ENCODE data around the gene PWP2. TPM values are rescaled to one million over a fixed set of nuclear protein-coding genes. Genes with fewer than 3 reads are reported as not detected.
"Not testable (repeated sequence)": the region's sequence is repeated elsewhere in the genome, so short reads cannot be mapped to it uniquely, and the experiment has no call there.

The PWP2 gene
- total RNA-seq, 1 experiment from 2014 or later, result 10.1 TPM

GRCh38 chr21:44163167-44163653 lies 56.0 kb downstream of the PWP2 start:
- DNase-seq (ENCODE audit: low spot score); H3K4me3 ChIP-seq (ENCODE audit: low read depth, low read length, poor library complexity, severe bottlenecking); BruUV-seq (replicated peaks); POLR2A ChIA-PET (ENCODE audit: low non-redundant PET); H3K9me3 ChIP-seq (ENCODE audit: low read depth, low read length, poor library complexity, severe bottlenecking); CTCF ChIA-PET; H3K27me3 ChIP-seq (replicated peaks; ENCODE audit: insufficient read depth, low read depth, low read length, poor library complexity); H3K36me3 ChIP-seq (ENCODE audit: insufficient read depth, low read length, poor library complexity, severe bottlenecking); H3K27ac ChIP-seq (ENCODE audit: low read depth, low read length, poor library complexity, severe bottlenecking); H3K4me1 ChIP-seq (ENCODE audit: insufficient read depth, low read length, poor library complexity, severe bottlenecking); intact Hi-C loops (cut with micrococcal nuclease; ENCODE audit: unreplicated experiment): not testable (repeated sequence)

DNA sequence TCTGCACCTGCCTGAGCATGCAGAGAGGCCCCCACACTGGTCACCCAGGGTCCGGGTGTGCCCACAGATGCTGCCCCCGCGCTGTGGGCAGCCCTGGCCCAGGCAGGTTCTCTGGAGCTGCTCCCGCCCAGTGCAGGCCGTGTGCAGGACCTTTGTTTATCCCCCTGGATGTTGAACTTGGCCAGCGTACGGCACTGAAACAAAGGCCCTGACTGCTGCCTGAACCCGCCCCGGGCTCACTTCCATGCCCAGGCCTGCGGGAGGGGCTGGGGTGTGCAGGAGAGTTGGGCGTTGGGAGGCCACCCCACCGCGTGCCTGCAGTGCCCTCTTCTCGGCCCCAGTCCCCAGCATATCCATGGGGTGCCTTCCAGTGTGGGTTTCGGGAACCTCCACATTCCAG lies 58.7 kb downstream of the PWP2 start:
- H3K4me1 ChIP-seq (ENCODE audit: insufficient read depth, low read length, poor library complexity, severe bottlenecking); H3K27me3 ChIP-seq (replicated peaks; ENCODE audit: insufficient read depth, low read depth, low read length, poor library complexity); H3K9me3 ChIP-seq (ENCODE audit: low read depth, low read length, poor library complexity, severe bottlenecking); POLR2A ChIA-PET (ENCODE audit: low non-redundant PET); CTCF ChIA-PET; DNase-seq (ENCODE audit: low spot score); intact Hi-C loops (cut with micrococcal nuclease; ENCODE audit: unreplicated experiment); H3K4me3 ChIP-seq (ENCODE audit: low read depth, low read length, poor library complexity, severe bottlenecking); BruUV-seq (replicated peaks); H3K36me3 ChIP-seq (ENCODE audit: insufficient read depth, low read length, poor library complexity, severe bottlenecking); H3K27ac ChIP-seq (ENCODE audit: low read depth, low read length, poor library complexity, severe bottlenecking): not testable (repeated sequence)

DNA sequence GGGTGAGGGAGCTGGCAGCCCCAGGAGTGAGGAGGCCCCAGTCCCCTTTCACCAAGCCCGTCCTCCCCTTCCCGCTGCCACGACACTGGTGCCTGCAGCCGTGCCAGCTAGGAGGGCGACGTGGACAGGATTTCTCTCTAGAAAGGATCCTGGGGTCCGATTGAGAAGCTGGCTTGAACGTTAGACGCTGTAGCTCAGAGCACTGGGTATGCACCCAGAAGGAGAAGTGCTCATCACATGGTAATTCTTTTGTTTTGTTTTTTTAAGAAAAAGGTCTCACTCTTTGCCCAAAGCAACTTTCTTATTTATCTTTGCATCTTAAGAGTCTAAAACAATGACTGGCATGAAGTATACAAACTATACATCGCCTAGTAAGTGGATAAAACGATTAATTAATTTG lies 60.3 kb downstream of the PWP2 start:
- H3K4me3 ChIP-seq (ENCODE audit: low read depth, low read length, poor library complexity, severe bottlenecking); H3K27ac ChIP-seq (ENCODE audit: low read depth, low read length, poor library complexity, severe bottlenecking); intact Hi-C loops (cut with micrococcal nuclease; ENCODE audit: unreplicated experiment); POLR2A ChIA-PET (ENCODE audit: low non-redundant PET); BruUV-seq (replicated peaks); H3K27me3 ChIP-seq (replicated peaks; ENCODE audit: insufficient read depth, low read depth, low read length, poor library complexity); CTCF ChIA-PET; H3K9me3 ChIP-seq (ENCODE audit: low read depth, low read length, poor library complexity, severe bottlenecking); H3K36me3 ChIP-seq (ENCODE audit: insufficient read depth, low read length, poor library complexity, severe bottlenecking); H3K4me1 ChIP-seq (ENCODE audit: insufficient read depth, low read length, poor library complexity, severe bottlenecking); DNase-seq (ENCODE audit: low spot score): not testable (repeated sequence)

DNA sequence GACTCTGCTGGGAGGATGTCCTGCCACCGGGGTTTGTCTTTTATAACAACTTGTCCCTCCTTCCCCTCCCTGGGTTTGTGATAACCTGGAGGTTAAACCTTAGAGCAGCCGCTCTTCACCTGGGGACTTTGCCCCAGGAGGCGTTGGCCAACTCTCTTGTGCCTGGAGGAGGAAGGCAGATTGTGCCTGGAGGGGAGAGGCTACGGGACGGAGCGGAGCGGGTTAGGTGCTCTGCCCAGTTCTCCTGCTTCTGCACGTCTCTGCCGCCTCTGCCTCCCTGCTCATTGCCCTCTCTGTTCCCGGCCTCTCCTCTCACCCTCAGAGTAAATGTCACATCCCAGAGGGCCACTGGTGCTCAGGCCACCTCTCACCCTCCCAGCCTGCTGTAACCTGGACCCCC lies 63.1 kb downstream of the PWP2 start:
- H3K4me1 ChIP-seq (ENCODE audit: insufficient read depth, low read length, poor library complexity, severe bottlenecking); POLR2A ChIA-PET (ENCODE audit: low non-redundant PET); H3K9me3 ChIP-seq (ENCODE audit: low read depth, low read length, poor library complexity, severe bottlenecking); H3K36me3 ChIP-seq (ENCODE audit: insufficient read depth, low read length, poor library complexity, severe bottlenecking); H3K27me3 ChIP-seq (replicated peaks; ENCODE audit: insufficient read depth, low read depth, low read length, poor library complexity); BruUV-seq (replicated peaks); DNase-seq (ENCODE audit: low spot score); H3K4me3 ChIP-seq (ENCODE audit: low read depth, low read length, poor library complexity, severe bottlenecking); intact Hi-C loops (cut with micrococcal nuclease; ENCODE audit: unreplicated experiment); H3K27ac ChIP-seq (ENCODE audit: low read depth, low read length, poor library complexity, severe bottlenecking); CTCF ChIA-PET: not testable (repeated sequence)

- BruUV-seq (replicated peaks); H3K4me3 ChIP-seq (ENCODE audit: low read depth, low read length, poor library complexity, severe bottlenecking); H3K9me3 ChIP-seq (ENCODE audit: low read depth, low read length, poor library complexity, severe bottlenecking); H3K36me3 ChIP-seq (ENCODE audit: insufficient read depth, low read length, poor library complexity, severe bottlenecking); DNase-seq (ENCODE audit: low spot score); POLR2A ChIA-PET (ENCODE audit: low non-redundant PET); H3K27me3 ChIP-seq (replicated peaks; ENCODE audit: insufficient read depth, low read depth, low read length, poor library complexity); intact Hi-C loops (cut with micrococcal nuclease; ENCODE audit: unreplicated experiment); H3K4me1 ChIP-seq (ENCODE audit: insufficient read depth, low read length, poor library complexity, severe bottlenecking); H3K27ac ChIP-seq (ENCODE audit: low read depth, low read length, poor library complexity, severe bottlenecking); CTCF ChIA-PET: not testable (repeated sequence)
These were observed 63.7 kb downstream of the PWP2 start for GRCh38 chr21:44170863-44171262.

GRCh38 chr21:44171962-44172572 lies 64.9 kb downstream of the PWP2 start:
- H3K4me1 ChIP-seq (ENCODE audit: insufficient read depth, low read length, poor library complexity, severe bottlenecking); H3K9me3 ChIP-seq (ENCODE audit: low read depth, low read length, poor library complexity, severe bottlenecking); intact Hi-C loops (cut with micrococcal nuclease; ENCODE audit: unreplicated experiment); H3K27me3 ChIP-seq (replicated peaks; ENCODE audit: insufficient read depth, low read depth, low read length, poor library complexity); H3K4me3 ChIP-seq (ENCODE audit: low read depth, low read length, poor library complexity, severe bottlenecking); POLR2A ChIA-PET (ENCODE audit: low non-redundant PET); DNase-seq (ENCODE audit: low spot score); CTCF ChIA-PET; H3K27ac ChIP-seq (ENCODE audit: low read depth, low read length, poor library complexity, severe bottlenecking); BruUV-seq (replicated peaks); H3K36me3 ChIP-seq (ENCODE audit: insufficient read depth, low read length, poor library complexity, severe bottlenecking): not testable (repeated sequence)

DNA sequence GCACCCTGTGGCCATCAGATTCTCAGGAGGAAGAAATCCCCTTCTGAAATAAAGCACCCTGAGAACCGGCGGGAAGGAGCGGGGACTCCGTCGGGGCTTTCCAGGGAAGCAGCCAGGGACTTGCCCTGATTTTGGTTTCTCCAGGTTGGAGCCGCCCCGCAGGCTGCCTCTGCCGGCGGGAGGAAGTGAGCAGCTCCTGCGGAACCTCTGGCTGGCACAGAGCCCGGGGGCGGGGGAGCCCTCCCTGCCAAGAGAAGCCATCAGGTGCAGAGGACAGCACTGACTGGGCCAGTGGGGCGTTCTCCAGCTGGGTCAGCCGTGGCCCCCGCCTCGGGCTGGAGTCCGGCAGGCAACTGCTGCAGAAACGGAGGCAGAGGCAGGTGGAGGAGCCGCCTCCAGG lies 65.5 kb downstream of the PWP2 start:
- H3K4me1 ChIP-seq (ENCODE audit: insufficient read depth, low read length, poor library complexity, severe bottlenecking); BruUV-seq (replicated peaks); POLR2A ChIA-PET (ENCODE audit: low non-redundant PET); H3K4me3 ChIP-seq (ENCODE audit: low read depth, low read length, poor library complexity, severe bottlenecking); H3K27me3 ChIP-seq (replicated peaks; ENCODE audit: insufficient read depth, low read depth, low read length, poor library complexity); intact Hi-C loops (cut with micrococcal nuclease; ENCODE audit: unreplicated experiment); H3K9me3 ChIP-seq (ENCODE audit: low read depth, low read length, poor library complexity, severe bottlenecking); CTCF ChIA-PET; H3K36me3 ChIP-seq (ENCODE audit: insufficient read depth, low read length, poor library complexity, severe bottlenecking); H3K27ac ChIP-seq (ENCODE audit: low read depth, low read length, poor library complexity, severe bottlenecking); DNase-seq (ENCODE audit: low spot score): not testable (repeated sequence)

DNA sequence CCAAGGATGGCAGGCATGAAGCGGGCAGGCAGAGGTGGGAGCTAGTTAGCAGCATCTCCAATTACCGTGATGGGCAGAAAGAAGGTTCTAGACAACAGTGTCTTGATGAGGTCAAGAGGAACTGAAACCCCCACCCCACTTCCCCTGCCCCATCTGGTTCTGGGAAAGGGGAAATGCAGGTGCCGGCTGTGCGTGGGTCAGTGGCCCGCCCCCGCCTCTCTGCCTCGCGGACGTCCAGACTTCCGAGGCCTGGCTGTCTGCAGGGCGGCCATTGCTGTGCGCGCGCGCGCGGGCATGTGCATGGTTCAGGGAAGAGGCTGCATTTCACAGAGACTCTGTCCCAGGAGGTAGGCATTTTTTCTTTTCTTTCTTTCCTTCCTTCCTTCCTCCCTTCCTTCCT lies 68.0 kb downstream of the PWP2 start:
- H3K27me3 ChIP-seq (replicated peaks; ENCODE audit: insufficient read depth, low read depth, low read length, poor library complexity); H3K9me3 ChIP-seq (ENCODE audit: low read depth, low read length, poor library complexity, severe bottlenecking); H3K4me1 ChIP-seq (ENCODE audit: insufficient read depth, low read length, poor library complexity, severe bottlenecking); POLR2A ChIA-PET (ENCODE audit: low non-redundant PET); BruUV-seq (replicated peaks); H3K4me3 ChIP-seq (ENCODE audit: low read depth, low read length, poor library complexity, severe bottlenecking); H3K27ac ChIP-seq (ENCODE audit: low read depth, low read length, poor library complexity, severe bottlenecking); intact Hi-C loops (cut with micrococcal nuclease; ENCODE audit: unreplicated experiment); H3K36me3 ChIP-seq (ENCODE audit: insufficient read depth, low read length, poor library complexity, severe bottlenecking); DNase-seq (ENCODE audit: low spot score); CTCF ChIA-PET: not testable (repeated sequence)
